Measurements from ENCODE around the gene ANO6. TPM values are rescaled to one million over a fixed set of nuclear protein-coding genes. Genes with fewer than 3 reads are reported as not detected.
"Not testable (repeated sequence)": the region's sequence is repeated elsewhere in the genome, so short reads cannot be mapped to it uniquely, and the experiment has no call there.

The ANO6 gene
- 10 to 100 TPM; 26.6 to 31.0 (median 30.4) TPM for total RNA-seq
- total RNA-seq (2013) = 49.9 TPM

- no peaks in the 10 kb centered on the region for H3K9me3 Mint-ChIP-seq
Observed at GRCh38 chr12:45215419-45216229, at the start of gene ANO6. TSS of gene ANO6 (plus strand) at chr12:45216095. CDS start at chr12:45216322, 227 bp downstream.

GRCh38 chr12:45168976-45169375, 46.9 kb upstream of the ANO6 start:
- ATAC-seq (no peak), DNase-seq (no peak)
- H3K27me3 Mint-ChIP-seq (ENCODE audit: low read depth in 2 of 2) = peaks cover 2 to 4% of the 10 kb centered on the region in 2 donors
- 89% methylated on average over 2 of the region's 2 CpGs for WGBS (ENCODE audit: insufficient coverage)
- Histone ChIP-seq H3K9me3 (ENCODE audit: control insufficient read depth, insufficient read depth, low read length) (no peaks in the 10 kb centered on the region), H3K27ac (ENCODE audit: low read length) (no peak overlapping the region), H3K27me3 (ENCODE audit: control insufficient read depth, insufficient read depth, low read length) (no peaks in the 10 kb centered on the region), H3K4me3 (ENCODE audit: low read length) (no peak overlapping the region), H3K36me3 (ENCODE audit: control insufficient read depth, insufficient read depth, low read length) (no peaks in the 10 kb centered on the region), H3K4me1 (ENCODE audit: control insufficient read depth, insufficient read depth, low read length) (no peaks in the 10 kb centered on the region)
- no peak for TF ChIP-seq CTCF (IDR thresholded peaks at IDR 0.05)
- H3K4me1 Mint-ChIP-seq = no peaks in the 10 kb centered on the region
- H3K36me3 Mint-ChIP-seq = peaks cover 2% of the 10 kb centered on the region
- no peaks in the 10 kb centered on the region for H3K9me3 Mint-ChIP-seq
- H3K27ac Mint-ChIP-seq = no peak overlapping the region
- no peak overlapping the region for H3K4me3 Mint-ChIP-seq
- intact Hi-C loops (cut with micrococcal nuclease) = no loop called here

More at GRCh38 chr12:45215419-45216229, at the start of gene ANO6:
- Mint-ChIP-seq H3K36me3 (no peaks in the 10 kb centered on the region), H3K27ac (peak within 1 kb of the TSS; percentile 72 to 87), H3K4me1 (peaks cover 62 to 66% of the 10 kb centered on the region in 2 donors), H3K4me3 (peak within 1 kb of the TSS; percentile 93), H3K27me3 (ENCODE audit: low read depth in 2 of 2) (no peaks in the 10 kb centered on the region)
- Histone ChIP-seq H3K9me3 (ENCODE audit: control insufficient read depth, insufficient read depth, low read length) (no peaks in the 10 kb centered on the region), H3K4me1 (ENCODE audit: control insufficient read depth, insufficient read depth, low read length) (peaks cover 10% of the 10 kb centered on the region), H3K36me3 (ENCODE audit: control insufficient read depth, insufficient read depth, low read length) (no peaks in the 10 kb centered on the region), H3K27me3 (ENCODE audit: control insufficient read depth, insufficient read depth, low read length) (no peaks in the 10 kb centered on the region), H3K27ac (ENCODE audit: low read length) (peak within 1 kb of the TSS; percentile 66), H3K4me3 (ENCODE audit: low read length) (peak within 1 kb of the TSS; percentile 90)
- peak; percentile 68 to 84 (median 73) for ATAC-seq
- DNase-seq = peak; percentile 59 to 88
- intact Hi-C loops (cut with micrococcal nuclease) = loop anchor here (5.0 kb wide), 1 partner anchor 512 kb away; the partner anchor contains the start of gene ARID2
- no peak for TF ChIP-seq CTCF (IDR thresholded peaks at IDR 0.05)
- WGBS (ENCODE audit: insufficient coverage) = under 1% methylated on average over 62 of the region's 62 CpGs

GRCh38 chr12:45170456-45171042, 45.3 kb upstream of the ANO6 start:
- Histone ChIP-seq H3K4me1 (ENCODE audit: control insufficient read depth, insufficient read depth, low read length) (no peaks in the 10 kb centered on the region), H3K27me3 (ENCODE audit: control insufficient read depth, insufficient read depth, low read length) (no peaks in the 10 kb centered on the region), H3K4me3 (ENCODE audit: low read length) (no peak overlapping the region), H3K27ac (ENCODE audit: low read length) (no peak overlapping the region), H3K36me3 (ENCODE audit: control insufficient read depth, insufficient read depth, low read length) (peaks cover 2% of the 10 kb centered on the region), H3K9me3 (ENCODE audit: control insufficient read depth, insufficient read depth, low read length) (no peaks in the 10 kb centered on the region)
- no peaks in the 10 kb centered on the region for H3K4me1 Mint-ChIP-seq
- no peak overlapping the region for H3K4me3 Mint-ChIP-seq
- no peaks in the 10 kb centered on the region for H3K27me3 Mint-ChIP-seq (ENCODE audit: low read depth in 2 of 2)
- intact Hi-C loops (cut with micrococcal nuclease) = loop anchor here (2.0 kb wide), 1 partner anchor 218 kb away; no protein-coding TSS in a partner anchor
- TF ChIP-seq CTCF (IDR thresholded peaks at IDR 0.05) = peak; percentile 89
- DNase-seq = peak; percentile 64 to 84
- no peaks in the 10 kb centered on the region for H3K9me3 Mint-ChIP-seq
- H3K27ac Mint-ChIP-seq = no peak overlapping the region
- H3K36me3 Mint-ChIP-seq = no peaks in the 10 kb centered on the region
- WGBS (ENCODE audit: insufficient coverage) = 58% methylated on average over 3 of the region's 3 CpGs
- peak; percentile 57 to 83 (median 74) for ATAC-seq

- H3K9me3 ChIP-seq (ENCODE audit: control insufficient read depth, insufficient read depth, low read length) = peaks cover 18% of the 10 kb centered on the region
- H3K4me1 ChIP-seq (ENCODE audit: control insufficient read depth, insufficient read depth, low read length); H3K27ac Mint-ChIP-seq; H3K4me3 Mint-ChIP-seq; H3K27me3 Mint-ChIP-seq (ENCODE audit: low read depth in 2 of 2); ATAC-seq; intact Hi-C loops (cut with micrococcal nuclease); DNase-seq; H3K4me1 Mint-ChIP-seq; H3K27ac ChIP-seq (ENCODE audit: low read length); H3K9me3 Mint-ChIP-seq; H3K4me3 ChIP-seq (ENCODE audit: low read length); H3K36me3 ChIP-seq (ENCODE audit: control insufficient read depth, insufficient read depth, low read length); H3K27me3 ChIP-seq (ENCODE audit: control insufficient read depth, insufficient read depth, low read length): not testable (repeated sequence)
- 94% methylated on average over 7 of the region's 10 CpGs for WGBS (ENCODE audit: insufficient coverage)
- peaks cover 16% of the 10 kb centered on the region for H3K36me3 Mint-ChIP-seq
Observed at GRCh38 chr12:45173293-45173692, 42.6 kb upstream of the ANO6 start.
